WTC11 (cell line): ENCODE data around the gene RAB32. TPM values are rescaled to one million over a fixed set of nuclear protein-coding genes. Genes with fewer than 3 reads are reported as not detected.

Experiments
- ATAC-seq: fragments of 200-7000 bp; cut with Tn5 transposase; 2 replicates; pipeline ENCODE4 v1.10.0; 2021; ENCODE audit warnings: mild to moderate bottlenecking, moderate library complexity
- Bru-seq: library from RNA; stranded (reverse); fragments of 400-500 nt; gene quantifications from one replicate; lab custom pipeline; 2021; lab: Mats Ljungman, UMichigan
- CTCF ChIA-PET: fragments of 300-600 bp; sonication (Branson Sonifier 250); formaldehyde crosslinking; loops from one replicate; lab custom pipeline; 2021; ENCODE audit warnings: antibody characterized with exemption; lab: Charles Lee
- POLR2A ChIA-PET: fragments of 350-600 bp; sonication (Branson Sonifier 250); formaldehyde crosslinking; loops from one replicate; lab custom pipeline; 2021; ENCODE audit warnings: antibody characterized with exemption; lab: Charles Lee
- DNase-seq: peaks from one replicate; pipeline ENCODE4 v3.0.0; 2021; ENCODE audit warnings: low spot score
- H3K27ac Mint-ChIP-seq: 2 replicates; pipeline ENCODE4 v1.8.0; 2021; ENCODE audit warnings: mixed read lengths
- H3K27me3 Mint-ChIP-seq: 2 replicates; pipeline ENCODE4 v1.8.0; 2021; ENCODE audit warnings: low read depth, mild to moderate bottlenecking, moderate library complexity, mixed read lengths
- H3K36me3 Mint-ChIP-seq: 2 replicates; pipeline ENCODE4 v1.8.0; 2021; ENCODE audit warnings: mixed read lengths
- H3K4me1 Mint-ChIP-seq: 2 replicates; pipeline ENCODE4 v1.8.0; 2022; ENCODE audit warnings: mixed read lengths
- H3K4me3 Mint-ChIP-seq: 2 replicates; pipeline ENCODE4 v1.8.0; 2021; ENCODE audit warnings: mild to moderate bottlenecking, moderate library complexity, mixed read lengths
- H3K9me3 Mint-ChIP-seq: 2 replicates; pipeline ENCODE4 v1.8.0; 2021; ENCODE audit warnings: mixed read lengths
- ARID4B ChIP-seq: sonication (generic); formaldehyde crosslinking; IDR thresholded peaks from 2 replicates; pipeline ENCODE4 v1.8.0; 2023; ENCODE audit warnings: missing genetic modification reagents, mild to moderate bottlenecking, borderline replicate concordance
- ATF1 ChIP-seq: sonication (generic); formaldehyde crosslinking; IDR thresholded peaks from 2 replicates; pipeline ENCODE4 v1.8.1; 2023; ENCODE audit warnings: mild to moderate bottlenecking, moderate library complexity, missing genetic modification reagents
- ERG ChIP-seq: fragments of 250-450 bp; sonication (Bioruptor Pico); IDR thresholded peaks from 2 replicates; pipeline ENCODE4 v1.8.0; 2021; ENCODE audit warnings: mild to moderate bottlenecking
- ETV6 ChIP-seq: sonication (generic); formaldehyde crosslinking; IDR thresholded peaks from 2 replicates; pipeline ENCODE4 v1.8.1; 2022; ENCODE audit warnings: mild to moderate bottlenecking, missing genetic modification reagents
- GABPB1 ChIP-seq: sonication (generic); formaldehyde crosslinking; IDR thresholded peaks from 2 replicates; pipeline ENCODE4 v1.8.1; 2023; ENCODE audit warnings: mild to moderate bottlenecking, missing genetic modification reagents
- NFE2L1 ChIP-seq: sonication (generic); formaldehyde crosslinking; IDR thresholded peaks from 2 replicates; pipeline ENCODE4 v1.8.1; 2023; ENCODE audit warnings: missing genetic modification reagents
- NR2C2 ChIP-seq: sonication (generic); formaldehyde crosslinking; IDR thresholded peaks from 2 replicates; pipeline ENCODE4 v1.8.0; 2022; ENCODE audit warnings: mild to moderate bottlenecking, missing genetic modification reagents
- PRDM15 ChIP-seq: sonication (generic); formaldehyde crosslinking; IDR thresholded peaks from 2 replicates; pipeline ENCODE4 v1.8.0; 2022; ENCODE audit warnings: missing genetic modification reagents
- SMAD3 ChIP-seq: sonication (generic); formaldehyde crosslinking; IDR thresholded peaks from 2 replicates; pipeline ENCODE4 v1.8.0; 2022; ENCODE audit warnings: missing genetic modification reagents, mild to moderate bottlenecking, borderline replicate concordance
- SP1 ChIP-seq: sonication (generic); formaldehyde crosslinking; conservative IDR thresholded peaks from 2 replicates; pipeline ENCODE4 v1.8.1; 2022; ENCODE audit warnings: missing genetic modification reagents
- TCF7 ChIP-seq: sonication (generic); formaldehyde crosslinking; IDR thresholded peaks from 2 replicates; pipeline ENCODE4 v1.8.0; 2022; ENCODE audit warnings: mild to moderate bottlenecking, low read depth, missing genetic modification reagents, moderate library complexity
- TP53 ChIP-seq: sonication (generic); formaldehyde crosslinking; IDR thresholded peaks from 2 replicates; pipeline ENCODE4 v1.8.1; 2023; ENCODE audit warnings: mild to moderate bottlenecking, missing genetic modification reagents
- ZNF396 ChIP-seq: fragments of 250-450 bp; sonication (Bioruptor Pico); IDR thresholded peaks from 2 replicates; pipeline ENCODE4 v1.8.0; 2021; ENCODE audit warnings: mild to moderate bottlenecking, moderate library complexity, borderline replicate concordance
- ZNF425 ChIP-seq: fragments of 250-450 bp; sonication (Bioruptor Pico); conservative IDR thresholded peaks from 2 replicates; pipeline ENCODE4 v1.9.0; 2021; ENCODE audit warnings: mild to moderate bottlenecking
- long read RNA-seq, 3 experiments: library from RNA in 1 of 3; library from capped mRNA in 1 of 3; library from polyadenylated mRNA in 1 of 3; unstranded in 2 of 3; stranded (forward) in 1 of 3; transcript quantifications; one replicate each; pipeline ENCODE4 v2.0.0, GENCODE V29; 2021
- total RNA-seq: library from RNA; stranded (reverse); gene quantifications from 3 replicates; pipeline ENCODE4 v1.2.3, GENCODE V29; 2021
- TF ChIP-seq, protein P1 (sequence below): sonication (generic); formaldehyde crosslinking; IDR thresholded peaks from 2 replicates; pipeline ENCODE4 v1.8.1; 2023; ENCODE audit warnings: mild to moderate bottlenecking, missing genetic modification reagents
- TF ChIP-seq, protein P2 (sequence below): fragments of 200-600 bp; IDR thresholded peaks from 2 replicates; pipeline ENCODE4 v1.8.0; 2022; ENCODE audit warnings: antibody characterized with exemption
- TF ChIP-seq, protein P3 (sequence below): sonication (generic); formaldehyde crosslinking; IDR thresholded peaks from 2 replicates; pipeline ENCODE4 v1.8.1; 2022; ENCODE audit warnings: low read depth, missing genetic modification reagents, borderline replicate concordance

Gene RAB32
- 3.9 to 5.1 TPM (median 4.5 TPM) in 3 replicates for total RNA-seq
- percentile 64 among the genes with signal in this experiment for Bru-seq, nascent RNA
- long read RNA-seq, experiment 1, transcript RAB32-201 (3 exons, 1,217 nt): major isoform, 13 of 14 reads
- long read RNA-seq, experiment 1, partial matches to known transcripts: 0 of 14 reads
- long read RNA-seq, experiment 1, other reads (novel, unspliced or antisense): 1 of 14 reads
- long read RNA-seq, experiment 2, transcript RAB32-201 (3 exons, 1,217 nt): major isoform, 10 of 14 reads
- long read RNA-seq, experiment 2, partial matches to known transcripts: 1 of 14 reads
- long read RNA-seq, experiment 2, other reads (novel, unspliced or antisense): 3 of 14 reads
- long read RNA-seq, experiment 3: 0 reads

DNA sequence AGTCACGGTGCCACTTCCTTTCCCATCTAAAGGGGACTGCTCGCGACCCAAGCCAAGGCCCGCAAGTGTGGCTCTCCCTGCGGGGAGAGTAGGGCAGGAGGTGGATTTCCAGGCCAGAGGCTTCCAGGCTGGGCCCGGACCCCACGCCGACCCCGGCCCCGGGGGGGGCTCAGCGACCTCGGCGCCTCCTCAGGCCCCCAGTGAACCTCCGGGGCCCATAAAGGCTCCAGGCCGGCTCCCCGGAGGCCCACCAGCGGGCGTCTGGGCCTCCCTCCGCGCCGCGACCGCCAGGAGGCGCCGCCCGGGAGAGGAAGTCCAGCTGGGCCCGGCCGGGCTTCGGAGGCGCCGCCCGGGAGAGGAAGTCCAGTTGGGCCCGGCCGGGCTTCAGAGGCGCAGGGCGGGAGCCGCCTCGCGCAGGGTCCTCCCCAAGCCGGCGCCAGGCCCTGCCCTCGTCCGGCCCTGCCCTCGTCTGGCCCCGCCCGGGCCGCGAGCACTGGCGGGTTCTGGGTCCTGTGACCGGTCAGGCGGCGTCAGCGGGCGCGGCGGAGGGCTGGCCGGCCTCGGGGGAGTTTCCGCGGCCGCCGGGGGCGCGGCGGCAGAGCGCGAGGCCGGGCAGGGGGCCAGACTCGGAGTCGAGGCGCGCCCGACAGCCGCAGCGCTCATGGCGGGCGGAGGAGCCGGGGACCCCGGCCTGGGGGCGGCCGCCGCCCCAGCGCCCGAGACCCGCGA, at the start of gene RAB32:
RAB32 (plus strand) TSS at position 623 of the 729 bp plus-strand sequence; CDS start at position 662, 39 bp downstream.
- POLR2A ChIA-PET: no interaction called here
- Mint-ChIP-seq H3K4me3 (peak within 1 kb of the TSS; percentile 97), H3K4me1 (peaks cover 15% of the 10 kb centered on the region), H3K27me3 (peaks cover 11% of the 10 kb centered on the region), H3K9me3 (no peaks in the 10 kb centered on the region), H3K36me3 (no peaks in the 10 kb centered on the region), H3K27ac (peak within 1 kb of the TSS; percentile 89; the same call in 1 of the 2 replicates)
- CTCF ChIA-PET: interaction anchor here (0.6 to 1.3 kb wide), 4 partner anchors 55 to 479 kb away, joined by 3 to 5 read pairs (median 3); partner anchors contain the start of gene ADGB
- DNase-seq (peak; percentile 82), ATAC-seq (peak; percentile 95)
- TF ChIP-seq TP53 (CRISPR knock-in tag) (no peak; the same call in 1 of the 2 replicates), ARID4B (CRISPR knock-in tag) (no peak), SMAD3 (CRISPR knock-in tag) (no peak), ERG (0 out of 2 replicates have a peak, but pooled peaks have one; percentile 58), NFE2L1 (no peak), ETV6 (CRISPR knock-in tag) (no peak), TCF7 (CRISPR knock-in tag) (0 out of 2 replicates have a peak, but pooled peaks have one; percentile 36), ATF1 (CRISPR knock-in tag) (no peak), ZNF396 (CRISPR knock-in tag) (no peak), PRDM15 (no peak), GABPB1 (CRISPR knock-in tag) (peak; percentile 25; the same call in 1 of the 2 replicates), NR2C2 (CRISPR knock-in tag) (no peak; the same call in 1 of the 2 replicates), SP1 (CRISPR knock-in tag) (no peak), ZNF425 (CRISPR knock-in tag) (no peak)
- TF ChIP-seq, protein P1, sequence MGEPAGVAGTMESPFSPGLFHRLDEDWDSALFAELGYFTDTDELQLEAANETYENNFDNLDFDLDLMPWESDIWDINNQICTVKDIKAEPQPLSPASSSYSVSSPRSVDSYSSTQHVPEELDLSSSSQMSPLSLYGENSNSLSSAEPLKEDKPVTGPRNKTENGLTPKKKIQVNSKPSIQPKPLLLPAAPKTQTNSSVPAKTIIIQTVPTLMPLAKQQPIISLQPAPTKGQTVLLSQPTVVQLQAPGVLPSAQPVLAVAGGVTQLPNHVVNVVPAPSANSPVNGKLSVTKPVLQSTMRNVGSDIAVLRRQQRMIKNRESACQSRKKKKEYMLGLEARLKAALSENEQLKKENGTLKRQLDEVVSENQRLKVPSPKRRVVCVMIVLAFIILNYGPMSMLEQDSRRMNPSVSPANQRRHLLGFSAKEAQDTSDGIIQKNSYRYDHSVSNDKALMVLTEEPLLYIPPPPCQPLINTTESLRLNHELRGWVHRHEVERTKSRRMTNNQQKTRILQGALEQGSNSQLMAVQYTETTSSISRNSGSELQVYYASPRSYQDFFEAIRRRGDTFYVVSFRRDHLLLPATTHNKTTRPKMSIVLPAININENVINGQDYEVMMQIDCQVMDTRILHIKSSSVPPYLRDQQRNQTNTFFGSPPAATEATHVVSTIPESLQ: no peak
- TF ChIP-seq, protein P2, sequence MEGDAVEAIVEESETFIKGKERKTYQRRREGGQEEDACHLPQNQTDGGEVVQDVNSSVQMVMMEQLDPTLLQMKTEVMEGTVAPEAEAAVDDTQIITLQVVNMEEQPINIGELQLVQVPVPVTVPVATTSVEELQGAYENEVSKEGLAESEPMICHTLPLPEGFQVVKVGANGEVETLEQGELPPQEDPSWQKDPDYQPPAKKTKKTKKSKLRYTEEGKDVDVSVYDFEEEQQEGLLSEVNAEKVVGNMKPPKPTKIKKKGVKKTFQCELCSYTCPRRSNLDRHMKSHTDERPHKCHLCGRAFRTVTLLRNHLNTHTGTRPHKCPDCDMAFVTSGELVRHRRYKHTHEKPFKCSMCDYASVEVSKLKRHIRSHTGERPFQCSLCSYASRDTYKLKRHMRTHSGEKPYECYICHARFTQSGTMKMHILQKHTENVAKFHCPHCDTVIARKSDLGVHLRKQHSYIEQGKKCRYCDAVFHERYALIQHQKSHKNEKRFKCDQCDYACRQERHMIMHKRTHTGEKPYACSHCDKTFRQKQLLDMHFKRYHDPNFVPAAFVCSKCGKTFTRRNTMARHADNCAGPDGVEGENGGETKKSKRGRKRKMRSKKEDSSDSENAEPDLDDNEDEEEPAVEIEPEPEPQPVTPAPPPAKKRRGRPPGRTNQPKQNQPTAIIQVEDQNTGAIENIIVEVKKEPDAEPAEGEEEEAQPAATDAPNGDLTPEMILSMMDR: peak; percentile 47; the same call in 1 of the 2 replicates
- TF ChIP-seq, protein P3, sequence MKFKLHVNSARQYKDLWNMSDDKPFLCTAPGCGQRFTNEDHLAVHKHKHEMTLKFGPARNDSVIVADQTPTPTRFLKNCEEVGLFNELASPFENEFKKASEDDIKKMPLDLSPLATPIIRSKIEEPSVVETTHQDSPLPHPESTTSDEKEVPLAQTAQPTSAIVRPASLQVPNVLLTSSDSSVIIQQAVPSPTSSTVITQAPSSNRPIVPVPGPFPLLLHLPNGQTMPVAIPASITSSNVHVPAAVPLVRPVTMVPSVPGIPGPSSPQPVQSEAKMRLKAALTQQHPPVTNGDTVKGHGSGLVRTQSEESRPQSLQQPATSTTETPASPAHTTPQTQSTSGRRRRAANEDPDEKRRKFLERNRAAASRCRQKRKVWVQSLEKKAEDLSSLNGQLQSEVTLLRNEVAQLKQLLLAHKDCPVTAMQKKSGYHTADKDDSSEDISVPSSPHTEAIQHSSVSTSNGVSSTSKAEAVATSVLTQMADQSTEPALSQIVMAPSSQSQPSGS (CRISPR knock-in tag): no peak
